ENCODE results near the gene CADM4.

DNA sequence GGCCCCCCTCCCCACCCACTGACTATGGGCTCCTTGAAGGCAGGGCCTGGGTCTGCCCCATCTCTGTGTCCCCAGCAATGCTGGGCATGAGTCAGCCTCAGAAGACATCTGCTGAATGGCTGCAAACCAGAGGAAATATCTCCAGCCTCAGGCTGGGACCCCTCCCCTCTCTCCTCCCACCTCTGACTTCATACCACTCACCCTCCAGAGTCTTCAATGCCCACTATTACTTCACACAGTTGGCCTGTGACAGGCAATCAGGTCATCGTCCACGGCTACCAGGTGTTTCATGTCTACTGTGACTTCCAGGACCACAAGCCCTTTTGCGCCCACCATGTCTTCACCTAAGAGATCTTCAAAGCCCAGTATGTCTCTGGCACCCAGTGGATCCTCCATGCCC, 27.9 kb downstream of the CADM4 start, which contains the start of gene SRRM5:
- TF ChIP-seq GTF2F1 (IDR thresholded peaks at IDR 0.05; ENCODE audit: borderline replicate concordance, low read depth, low read length) (no peak), POLR2AphosphoS5 (IDR thresholded peaks at IDR 0.05; ENCODE audit: low read depth, low read length) (no peak), PHF8 (conservative IDR thresholded peaks at IDR 0.05; ENCODE audit: low read depth, low read length) (no peak), SP1 (IDR thresholded peaks at IDR 0.05; ENCODE audit: low read depth, low read length) (no peak), TCF12 (IDR thresholded peaks at IDR 0.05; ENCODE audit: low read depth, low read length) (no peak), EZH2 (IDR thresholded peaks at IDR 0.05; ENCODE audit: low read depth, low read length, severe bottlenecking) (no peak)
- TF ChIP-seq, protein P1, sequence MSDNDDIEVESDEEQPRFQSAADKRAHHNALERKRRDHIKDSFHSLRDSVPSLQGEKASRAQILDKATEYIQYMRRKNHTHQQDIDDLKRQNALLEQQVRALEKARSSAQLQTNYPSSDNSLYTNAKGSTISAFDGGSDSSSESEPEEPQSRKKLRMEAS (IDR thresholded peaks at IDR 0.05), result no peak
- TF ChIP-seq, protein P2, sequence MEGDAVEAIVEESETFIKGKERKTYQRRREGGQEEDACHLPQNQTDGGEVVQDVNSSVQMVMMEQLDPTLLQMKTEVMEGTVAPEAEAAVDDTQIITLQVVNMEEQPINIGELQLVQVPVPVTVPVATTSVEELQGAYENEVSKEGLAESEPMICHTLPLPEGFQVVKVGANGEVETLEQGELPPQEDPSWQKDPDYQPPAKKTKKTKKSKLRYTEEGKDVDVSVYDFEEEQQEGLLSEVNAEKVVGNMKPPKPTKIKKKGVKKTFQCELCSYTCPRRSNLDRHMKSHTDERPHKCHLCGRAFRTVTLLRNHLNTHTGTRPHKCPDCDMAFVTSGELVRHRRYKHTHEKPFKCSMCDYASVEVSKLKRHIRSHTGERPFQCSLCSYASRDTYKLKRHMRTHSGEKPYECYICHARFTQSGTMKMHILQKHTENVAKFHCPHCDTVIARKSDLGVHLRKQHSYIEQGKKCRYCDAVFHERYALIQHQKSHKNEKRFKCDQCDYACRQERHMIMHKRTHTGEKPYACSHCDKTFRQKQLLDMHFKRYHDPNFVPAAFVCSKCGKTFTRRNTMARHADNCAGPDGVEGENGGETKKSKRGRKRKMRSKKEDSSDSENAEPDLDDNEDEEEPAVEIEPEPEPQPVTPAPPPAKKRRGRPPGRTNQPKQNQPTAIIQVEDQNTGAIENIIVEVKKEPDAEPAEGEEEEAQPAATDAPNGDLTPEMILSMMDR (IDR thresholded peaks at IDR 0.05; ENCODE audit: control extremely low read depth in 1 of 3, insufficient read depth in 1 of 3, low read depth in 1 of 3, low read length in 3 of 3), result no peak
